Trophoblast cell (in vitro differentiated cells and primary cell): ENCODE data around the gene RFTN1.

ENCODE experiments used
- DNase-seq, 2 donors: peaks; one replicate each; pipeline ENCODE4 v3.0.0-alpha.2; 2016
- H2AFZ ChIP-seq: 2 replicates; pipeline ENCODE4 v1.6.1; 2013; ENCODE audit warnings: low read length, moderate library complexity, mild to moderate bottlenecking; ENCODE audit not compliant: insufficient read depth, poor library complexity
- H2AK5ac ChIP-seq: 2 replicates; pipeline ENCODE4 v1.6.1; 2013; ENCODE audit warnings: mild to moderate bottlenecking, low read length
- H2BK120ac ChIP-seq: 2 replicates; pipeline ENCODE4 v1.6.1; 2013; ENCODE audit warnings: low read length, mild to moderate bottlenecking, moderate library complexity; ENCODE audit not compliant: insufficient read depth, poor library complexity
- H2BK12ac ChIP-seq: 2 replicates; pipeline ENCODE4 v1.6.1; 2013; ENCODE audit warnings: mild to moderate bottlenecking, low read length, moderate library complexity
- H2BK5ac ChIP-seq: 2 replicates; pipeline ENCODE4 v1.6.1; 2013; ENCODE audit warnings: low read length, low read depth, moderate library complexity, mild to moderate bottlenecking; ENCODE audit not compliant: poor library complexity
- H3K14ac ChIP-seq: 2 replicates; pipeline ENCODE4 v1.6.1; 2013; ENCODE audit warnings: mild to moderate bottlenecking, low read length
- H3K18ac ChIP-seq: 2 replicates; pipeline ENCODE4 v1.6.1; 2013; ENCODE audit warnings: mild to moderate bottlenecking, low read length
- H3K23ac ChIP-seq: 2 replicates; pipeline ENCODE4 v1.6.1; 2013; ENCODE audit warnings: low read length
- H3K27ac ChIP-seq: 2 replicates; pipeline ENCODE4 v1.5.1; 2013; ENCODE audit warnings: low read depth, mild to moderate bottlenecking, inconsistent platforms, low read length, moderate library complexity
- H3K27me3 ChIP-seq: 2 replicates; pipeline ENCODE4 v1.6.1; 2013; ENCODE audit warnings: inconsistent platforms, mild to moderate bottlenecking, low read length, moderate library complexity; ENCODE audit not compliant: insufficient read depth
- H3K36me3 ChIP-seq, 2 experiments: 1 replicate in 1 of 2; 2 replicates in 1 of 2; pipeline ENCODE4 v1.6.1; 2013; ENCODE audit warnings: low read length in 2 of 2, mild to moderate bottlenecking in 2 of 2, moderate library complexity in 1 of 2; ENCODE audit not compliant: insufficient read depth in 2 of 2, control insufficient read depth in 1 of 2
- H3K4ac ChIP-seq: 2 replicates; pipeline ENCODE4 v1.6.1; 2013; ENCODE audit warnings: low read depth, mild to moderate bottlenecking, low read length, moderate library complexity
- H3K4me1 ChIP-seq, 2 experiments: 1 replicate in 1 of 2; 2 replicates in 1 of 2; pipeline ENCODE4 v1.6.1; 2013; ENCODE audit warnings: low read length in 2 of 2, mild to moderate bottlenecking in 2 of 2, moderate library complexity in 1 of 2; ENCODE audit not compliant: insufficient read depth in 2 of 2, control insufficient read depth in 1 of 2
- H3K4me2 ChIP-seq: 2 replicates; pipeline ENCODE4 v1.6.1; 2013; ENCODE audit warnings: inconsistent platforms, mild to moderate bottlenecking, low read length, moderate library complexity
- H3K4me3 ChIP-seq: 2 replicates; pipeline ENCODE4 v1.5.1; 2013; ENCODE audit warnings: mild to moderate bottlenecking, low read depth, low read length, inconsistent platforms
- H3K79me1 ChIP-seq: one replicate; pipeline ENCODE4 v1.6.1; 2013; ENCODE audit warnings: low read length
- H3K79me2 ChIP-seq: 2 replicates; pipeline ENCODE4 v1.6.1; 2013; ENCODE audit warnings: low read length, mild to moderate bottlenecking; ENCODE audit not compliant: control insufficient read depth, insufficient read depth, poor library complexity
- H3K9ac ChIP-seq: 2 replicates; pipeline ENCODE4 v1.6.1; 2013; ENCODE audit warnings: mild to moderate bottlenecking, low read length
- H3K9me3 ChIP-seq: 2 replicates; pipeline ENCODE4 v1.6.1; 2013; ENCODE audit warnings: low read depth, mild to moderate bottlenecking, control low read depth, inconsistent platforms, low read length; ENCODE audit not compliant: insufficient read depth
- H4K12ac ChIP-seq: 2 replicates; pipeline ENCODE4 v1.6.1; 2013; ENCODE audit warnings: low read depth, mild to moderate bottlenecking, low read length, moderate library complexity
- H4K8ac ChIP-seq: 2 replicates; pipeline ENCODE4 v1.6.1; 2013; ENCODE audit warnings: low read depth, mild to moderate bottlenecking, low read length, moderate library complexity
- H4K91ac ChIP-seq: one replicate; pipeline ENCODE4 v1.6.1; 2013; ENCODE audit warnings: low read depth, mild to moderate bottlenecking, low read length, moderate library complexity
- WGBS: extraction: QIAGEN DNeasy Blood & Tissue Kit; methylation state at CpG from one replicate; pipeline ENCODE4 v1.1.7; 2013; ENCODE audit warnings: missing lambda C conversion rate; ENCODE audit not compliant: insufficient read length, insufficient coverage; ENCODE audit errors: extremely low coverage; 5-methylcytosine and 5-hydroxymethylcytosine counted together

Gene RFTN1

DNA sequence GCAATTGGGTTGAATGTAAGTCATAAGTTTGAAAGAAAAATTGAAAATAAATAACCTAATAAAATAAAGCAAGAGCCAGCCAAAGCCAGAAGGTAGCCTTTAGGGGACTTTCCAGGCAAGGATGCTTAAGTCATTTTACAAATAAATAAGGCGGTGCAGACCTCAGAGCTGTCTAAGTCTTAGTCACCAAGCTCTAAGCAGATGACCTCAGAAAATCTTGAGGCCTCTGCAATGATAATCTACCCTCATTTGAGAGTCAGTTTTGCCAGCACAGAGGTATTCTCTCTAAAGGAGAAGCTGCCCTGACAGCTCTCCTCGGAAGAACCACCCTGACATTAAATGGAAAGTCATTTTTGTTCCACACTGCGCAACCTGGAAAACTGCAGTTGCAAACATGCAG, 134.6 kb downstream of the RFTN1 start:
- no peak overlapping the region for H4K91ac ChIP-seq
- no peak overlapping the region for H2AK5ac ChIP-seq
- H3K9me3 ChIP-seq: peaks cover 7% of the 10 kb centered on the region
- no peak overlapping the region for H3K14ac ChIP-seq
- no peaks in the 10 kb centered on the region for H3K36me3 ChIP-seq
- no peak overlapping the region for H2BK5ac ChIP-seq
- no peak overlapping the region for H3K23ac ChIP-seq
- no peak overlapping the region for H4K12ac ChIP-seq
- no CpG with 5 or more reads among the region's 3 CpGs for WGBS
- H3K27me3 ChIP-seq: no peaks in the 10 kb centered on the region
- no peak overlapping the region for H3K27ac ChIP-seq
- no peaks in the 10 kb centered on the region for H3K79me1 ChIP-seq
- H3K18ac ChIP-seq: no peak overlapping the region
- H2BK12ac ChIP-seq: no peak overlapping the region
- no peak overlapping the region for H4K8ac ChIP-seq
- H2AFZ ChIP-seq: no peak overlapping the region
- no peaks in the 10 kb centered on the region for H3K4me1 ChIP-seq
- no peaks in the 10 kb centered on the region for H3K79me2 ChIP-seq
- H3K4me3 ChIP-seq: no peak overlapping the region
- H3K4ac ChIP-seq: no peak overlapping the region
- H2BK120ac ChIP-seq: no peak overlapping the region
- no peak overlapping the region for H3K4me2 ChIP-seq
- no peak for DNase-seq
- H3K9ac ChIP-seq: no peak overlapping the region

GRCh38 chr3:16378415-16378814, 135.1 kb downstream of the RFTN1 start:
- Histone ChIP-seq H2BK5ac (no peak overlapping the region), H4K12ac (no peak overlapping the region), H3K9ac (no peak overlapping the region), H3K79me2 (no peaks in the 10 kb centered on the region), H3K9me3 (peaks cover 7% of the 10 kb centered on the region), H3K36me3 (no peaks in the 10 kb centered on the region), H3K14ac (no peak overlapping the region), H3K4ac (no peak overlapping the region), H3K4me2 (no peak overlapping the region), H3K4me1 (no peaks in the 10 kb centered on the region), H4K8ac (no peak overlapping the region), H3K4me3 (no peak overlapping the region), H2AK5ac (no peak overlapping the region), H3K18ac (no peak overlapping the region), H3K27ac (no peak overlapping the region), H2BK12ac (no peak overlapping the region), H2BK120ac (no peak overlapping the region), H3K23ac (no peak overlapping the region), H3K79me1 (no peaks in the 10 kb centered on the region), H4K91ac (no peak overlapping the region), H2AFZ (no peak overlapping the region), H3K27me3 (no peaks in the 10 kb centered on the region)
- DNase-seq: no peak
- WGBS: no CpG with 5 or more reads among the region's 3 CpGs

DNA sequence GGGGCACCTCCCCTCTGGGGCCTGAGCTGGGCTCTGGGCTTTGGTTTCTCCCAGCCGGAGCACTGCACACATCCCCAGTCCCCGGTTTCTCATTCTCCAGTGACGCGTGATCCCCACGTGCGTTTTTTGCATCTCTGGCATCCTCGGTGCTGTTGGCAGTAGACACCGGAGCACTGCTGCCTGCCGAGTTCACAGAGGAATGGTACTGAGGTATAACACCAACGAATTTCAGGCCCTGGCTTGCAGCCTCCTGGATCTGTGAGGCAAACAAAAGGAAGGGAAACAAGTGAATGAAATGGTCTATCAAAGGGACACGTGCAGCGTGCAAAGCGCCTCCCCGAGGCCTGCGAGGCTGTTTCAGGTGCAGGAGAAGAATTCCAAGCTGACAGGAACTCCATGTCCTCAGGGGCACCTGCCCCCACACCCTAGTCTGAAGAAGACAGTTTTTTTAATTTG, 135.6 kb downstream of the RFTN1 start:
- Histone ChIP-seq H3K36me3 (no peaks in the 10 kb centered on the region), H2BK120ac (no peak overlapping the region), H3K4me3 (no peak overlapping the region), H4K12ac (no peak overlapping the region), H3K4ac (no peak overlapping the region), H2BK5ac (no peak overlapping the region), H3K79me2 (no peaks in the 10 kb centered on the region), H3K9ac (no peak overlapping the region), H2BK12ac (no peak overlapping the region), H3K23ac (no peak overlapping the region), H2AK5ac (no peak overlapping the region), H3K79me1 (no peaks in the 10 kb centered on the region), H3K14ac (no peak overlapping the region), H2AFZ (no peak overlapping the region), H4K91ac (no peak overlapping the region), H3K18ac (no peak overlapping the region), H4K8ac (no peak overlapping the region), H3K27me3 (no peaks in the 10 kb centered on the region), H3K4me1 (no peaks in the 10 kb centered on the region), H3K4me2 (no peak overlapping the region), H3K9me3 (peaks cover 7% of the 10 kb centered on the region), H3K27ac (no peak overlapping the region)
- WGBS: no CpG with 5 or more reads among the region's 15 CpGs
- DNase-seq: no peak

GRCh38 chr3:16377196-16377595, 136.3 kb downstream of the RFTN1 start:
- Histone ChIP-seq H2AK5ac (no peak overlapping the region), H2BK5ac (no peak overlapping the region), H3K36me3 (no peaks in the 10 kb centered on the region), H3K4ac (no peak overlapping the region), H3K27me3 (no peaks in the 10 kb centered on the region), H2BK120ac (no peak overlapping the region), H2AFZ (no peak overlapping the region), H3K27ac (no peak overlapping the region), H3K14ac (no peak overlapping the region), H2BK12ac (no peak overlapping the region), H3K4me3 (no peak overlapping the region), H3K4me1 (no peaks in the 10 kb centered on the region), H3K79me1 (no peaks in the 10 kb centered on the region), H3K9me3 (peaks cover 7% of the 10 kb centered on the region), H3K18ac (no peak overlapping the region), H4K12ac (no peak overlapping the region), H3K23ac (no peak overlapping the region), H3K9ac (no peak overlapping the region), H3K79me2 (no peaks in the 10 kb centered on the region), H4K8ac (no peak overlapping the region), H3K4me2 (no peak overlapping the region), H4K91ac (no peak overlapping the region)
- no peak for DNase-seq
- WGBS: no CpG with 5 or more reads among the region's 5 CpGs
